Measurements from ENCODE around the gene BCORL1.

DNA sequence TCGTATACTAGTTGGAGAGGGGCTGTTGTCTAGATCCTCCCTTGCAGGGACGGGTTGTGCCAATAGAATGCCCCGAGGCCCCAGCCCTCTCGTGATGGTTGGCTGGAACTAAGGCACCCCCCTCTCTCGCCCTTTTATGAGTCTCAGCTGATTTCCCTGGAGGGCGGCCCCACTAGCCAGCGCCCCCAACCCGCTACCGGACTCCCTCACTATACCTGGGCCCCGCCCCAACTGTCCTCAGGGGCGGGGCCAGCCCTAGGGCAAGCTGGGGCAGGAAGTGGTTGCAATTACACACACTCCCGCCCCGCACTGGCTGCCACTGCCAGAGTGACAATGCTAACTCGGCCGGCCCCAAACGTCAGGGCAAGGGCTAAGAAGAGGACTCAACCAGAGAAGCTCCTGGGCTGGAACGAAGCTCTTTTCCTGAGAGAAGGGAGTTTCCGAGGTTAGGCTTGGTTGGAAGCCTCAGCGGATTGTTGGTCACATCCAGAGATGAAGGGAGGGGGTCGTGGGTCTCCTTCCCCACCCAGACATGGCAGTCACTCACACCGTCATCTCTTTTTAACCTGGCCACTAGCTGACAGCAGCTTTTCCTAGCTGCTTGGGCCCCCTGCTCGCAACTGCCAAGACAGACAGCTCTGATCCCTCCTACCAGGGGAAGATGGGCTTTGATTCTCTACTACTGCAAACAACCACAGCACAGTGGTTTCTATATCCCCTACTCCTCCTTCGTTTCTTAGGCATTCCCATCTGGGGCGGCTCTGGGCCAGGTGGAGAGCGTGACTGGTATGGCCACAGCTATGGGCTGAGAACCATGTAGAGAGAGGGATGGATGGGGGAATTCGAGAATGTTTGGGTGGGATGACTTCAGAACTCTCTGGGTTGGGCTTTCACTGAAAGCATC is 21.0 kb upstream of the BCORL1 start:
- TF ChIP-seq, protein P1, sequence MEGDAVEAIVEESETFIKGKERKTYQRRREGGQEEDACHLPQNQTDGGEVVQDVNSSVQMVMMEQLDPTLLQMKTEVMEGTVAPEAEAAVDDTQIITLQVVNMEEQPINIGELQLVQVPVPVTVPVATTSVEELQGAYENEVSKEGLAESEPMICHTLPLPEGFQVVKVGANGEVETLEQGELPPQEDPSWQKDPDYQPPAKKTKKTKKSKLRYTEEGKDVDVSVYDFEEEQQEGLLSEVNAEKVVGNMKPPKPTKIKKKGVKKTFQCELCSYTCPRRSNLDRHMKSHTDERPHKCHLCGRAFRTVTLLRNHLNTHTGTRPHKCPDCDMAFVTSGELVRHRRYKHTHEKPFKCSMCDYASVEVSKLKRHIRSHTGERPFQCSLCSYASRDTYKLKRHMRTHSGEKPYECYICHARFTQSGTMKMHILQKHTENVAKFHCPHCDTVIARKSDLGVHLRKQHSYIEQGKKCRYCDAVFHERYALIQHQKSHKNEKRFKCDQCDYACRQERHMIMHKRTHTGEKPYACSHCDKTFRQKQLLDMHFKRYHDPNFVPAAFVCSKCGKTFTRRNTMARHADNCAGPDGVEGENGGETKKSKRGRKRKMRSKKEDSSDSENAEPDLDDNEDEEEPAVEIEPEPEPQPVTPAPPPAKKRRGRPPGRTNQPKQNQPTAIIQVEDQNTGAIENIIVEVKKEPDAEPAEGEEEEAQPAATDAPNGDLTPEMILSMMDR (IDR thresholded peaks at IDR 0.05; ENCODE audit: insufficient read depth, low read depth, low read length): no peak
- TF ChIP-seq EZH2 (IDR thresholded peaks at IDR 0.05; ENCODE audit: insufficient read depth, low read length): no peak

Data from astrocyte (in vitro differentiated cells and primary cell).